HTERT RPE-1 (cell line): ENCODE results near the gene PHKB.
"Not testable (repeated sequence)": the region's sequence is repeated elsewhere in the genome, so short reads cannot be mapped to it uniquely, and the experiment has no call there.

ENCODE experiments used
- in situ Hi-C: fragments of 300-500 bp; cut with MboI; formaldehyde crosslinking; loops from 4 replicates; pipeline ENCODE4 v1.14.3; 2020; ENCODE audit warnings: low sequenced_read_pairs

Gene PHKB

GRCh38 chr16:47657977-47658376 is 196.8 kb downstream of the PHKB start:
- in situ Hi-C loops = no loop called here

GRCh38 chr16:47660540-47660939 is 199.4 kb downstream of the PHKB start:
- in situ Hi-C loops = no loop called here

- in situ Hi-C loops = no loop called here
Measured at GRCh38 chr16:47664653-47665325, 203.7 kb downstream of the PHKB start.

- in situ Hi-C loops = no loop called here
Measured at GRCh38 chr16:47666434-47666833, 205.3 kb downstream of the PHKB start.

GRCh38 chr16:47667956-47668355 is 206.8 kb downstream of the PHKB start:
- in situ Hi-C loops = no loop called here

GRCh38 chr16:47672475-47672874 is 211.3 kb downstream of the PHKB start:
- in situ Hi-C loops = no loop called here

GRCh38 chr16:47676635-47677177 is 215.6 kb downstream of the PHKB start:
- in situ Hi-C loops = no loop called here

GRCh38 chr16:47681571-47681970 is 220.4 kb downstream of the PHKB start:
- in situ Hi-C loops = not testable (repeated sequence)

- in situ Hi-C loops = no loop called here
Measured at GRCh38 chr16:47687694-47688093, 226.6 kb downstream of the PHKB start.

GRCh38 chr16:47693226-47693625 is 232.1 kb downstream of the PHKB start:
- in situ Hi-C loops = no loop called here

- in situ Hi-C loops = no loop called here
Measured at GRCh38 chr16:47694543-47694942, 233.4 kb downstream of the PHKB start.

- in situ Hi-C loops = no loop called here
Measured at GRCh38 chr16:47695756-47696155, 234.6 kb downstream of the PHKB start.

GRCh38 chr16:47697826-47698225 is 236.7 kb downstream of the PHKB start:
- in situ Hi-C loops = no loop called here

GRCh38 chr16:47699106-47699505 is 238.0 kb downstream of the PHKB start:
- in situ Hi-C loops = no loop called here

- in situ Hi-C loops = no loop called here
Measured at GRCh38 chr16:47700857-47701587, 239.9 kb downstream of the PHKB start.

- in situ Hi-C loops = no loop called here
Measured at GRCh38 chr16:47705266-47705665, 244.1 kb downstream of the PHKB start.

- in situ Hi-C loops = no loop called here
Measured at GRCh38 chr16:47711809-47712208, 250.7 kb downstream of the PHKB start.

- in situ Hi-C loops = no loop called here
Measured at GRCh38 chr16:47712276-47713224, 251.4 kb downstream of the PHKB start.

GRCh38 chr16:47713225-47713595 is 252.1 kb downstream of the PHKB start:
- in situ Hi-C loops = no loop called here

GRCh38 chr16:47715442-47716083 is 254.4 kb downstream of the PHKB start:
- in situ Hi-C loops = no loop called here

GRCh38 chr16:47716571-47716970 is 255.4 kb downstream of the PHKB start:
- in situ Hi-C loops = no loop called here
